ENCODE data around the gene STX18. TPM values are rescaled to one million over a fixed set of nuclear protein-coding genes. Genes with fewer than 3 reads are reported as not detected.

Gene STX18
- total and polyA plus RNA-seq, 2 of the 13 experiments (the other 11 are each of a cell fraction or from before 2014, with no cell fraction given): 23.9 to 37.1 TPM

DNA sequence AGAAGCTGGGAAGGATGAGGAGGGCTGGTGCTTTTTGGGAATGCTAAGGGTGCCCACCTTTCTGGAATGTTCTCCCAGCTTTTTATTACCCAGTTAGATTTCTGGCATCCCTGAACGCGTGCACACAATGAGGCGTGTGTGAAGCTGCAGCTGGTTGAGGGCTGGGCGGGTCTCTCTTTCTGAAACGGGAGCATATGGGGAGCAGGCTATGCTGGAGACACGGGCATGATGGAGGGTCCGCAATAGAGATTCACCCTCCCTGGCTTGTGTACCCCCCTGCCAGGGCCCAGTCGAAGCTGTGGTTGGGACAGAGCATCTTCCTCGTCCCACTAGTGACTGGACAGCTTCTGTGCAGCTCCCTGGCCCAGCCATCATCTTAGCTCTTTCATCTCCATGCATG lies 146.5 kb downstream of the STX18 start:
- WGBS (ENCODE audit: low lambda C conversion rate): 55% methylated on average over 6 of the region's 9 CpGs
- no peaks in the 10 kb centered on the region for H3K79me2 ChIP-seq (ENCODE audit: insufficient read depth, low read length)

More for the DNA sequence above, 146.5 kb downstream of the STX18 start:
- H3K9me3 ChIP-seq (ENCODE audit: low read length): no peaks in the 10 kb centered on the region
- H3K4me2 ChIP-seq (ENCODE audit: low read depth, low read length): no peak overlapping the region
- H3K4me1 ChIP-seq (ENCODE audit: insufficient read depth, low read length): peaks cover 11% of the 10 kb centered on the region; the same call in 1 of the 2 replicates
- intact Hi-C loops (cut with micrococcal nuclease; ENCODE audit: unreplicated experiment) (no loop called here), in situ Hi-C loops (cut with HindIII; ENCODE audit: extremely low pct_ligation_motif_present, low pct_unique_long_range_greater_than_20kb) (no loop called here)
- H3K36me3 ChIP-seq (replicated peaks in 1 of 2; ENCODE audit: control insufficient read depth in 1 of 2, insufficient read depth in 2 of 2, low read length in 2 of 2): no peaks in the 10 kb centered on the region
- peaks cover 3 to 72% of the 10 kb centered on the region in 2 experiments; a peak in 4 of 5 replicates for H3K27me3 ChIP-seq (ENCODE audit: control insufficient read depth in 1 of 2, insufficient read depth in 2 of 2, low read length in 2 of 2)
- TF ChIP-seq, protein P1, sequence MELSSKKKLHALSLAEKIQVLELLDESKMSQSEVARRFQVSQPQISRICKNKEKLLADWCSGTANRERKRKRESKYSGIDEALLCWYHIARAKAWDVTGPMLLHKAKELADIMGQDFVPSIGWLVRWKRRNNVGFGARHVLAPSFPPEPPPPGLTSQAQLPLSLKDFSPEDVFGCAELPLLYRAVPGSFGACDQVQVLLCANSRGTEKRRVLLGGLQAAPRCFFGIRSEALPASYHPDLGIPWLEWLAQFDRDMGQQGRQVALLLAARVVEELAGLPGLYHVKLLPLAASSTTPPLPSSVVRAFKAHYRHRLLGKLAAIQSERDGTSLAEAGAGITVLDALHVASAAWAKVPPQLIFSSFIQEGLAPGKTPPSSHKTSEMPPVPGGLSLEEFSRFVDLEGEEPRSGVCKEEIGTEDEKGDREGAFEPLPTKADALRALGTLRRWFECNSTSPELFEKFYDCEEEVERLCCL (CRISPR knock-in tag; IDR thresholded peaks at IDR 0.05; ENCODE audit: borderline replicate concordance): no peak
- no peak for TF ChIP-seq ZMAT3 (CRISPR knock-in tag; conservative IDR thresholded peaks at IDR 0.05)
- TF ChIP-seq, protein P2, sequence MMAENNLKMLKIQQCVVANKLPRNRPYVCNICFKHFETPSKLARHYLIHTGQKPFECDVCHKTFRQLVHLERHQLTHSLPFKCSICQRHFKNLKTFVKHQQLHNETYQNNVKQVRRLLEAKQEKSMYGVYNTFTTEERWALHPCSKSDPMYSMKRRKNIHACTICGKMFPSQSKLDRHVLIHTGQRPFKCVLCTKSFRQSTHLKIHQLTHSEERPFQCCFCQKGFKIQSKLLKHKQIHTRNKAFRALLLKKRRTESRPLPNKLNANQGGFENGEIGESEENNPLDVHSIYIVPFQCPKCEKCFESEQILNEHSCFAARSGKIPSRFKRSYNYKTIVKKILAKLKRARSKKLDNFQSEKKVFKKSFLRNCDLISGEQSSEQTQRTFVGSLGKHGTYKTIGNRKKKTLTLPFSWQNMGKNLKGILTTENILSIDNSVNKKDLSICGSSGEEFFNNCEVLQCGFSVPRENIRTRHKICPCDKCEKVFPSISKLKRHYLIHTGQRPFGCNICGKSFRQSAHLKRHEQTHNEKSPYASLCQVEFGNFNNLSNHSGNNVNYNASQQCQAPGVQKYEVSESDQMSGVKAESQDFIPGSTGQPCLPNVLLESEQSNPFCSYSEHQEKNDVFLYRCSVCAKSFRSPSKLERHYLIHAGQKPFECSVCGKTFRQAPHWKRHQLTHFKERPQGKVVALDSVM (CRISPR knock-in tag; IDR thresholded peaks at IDR 0.05): no peak
- TF ChIP-seq, protein P3, sequence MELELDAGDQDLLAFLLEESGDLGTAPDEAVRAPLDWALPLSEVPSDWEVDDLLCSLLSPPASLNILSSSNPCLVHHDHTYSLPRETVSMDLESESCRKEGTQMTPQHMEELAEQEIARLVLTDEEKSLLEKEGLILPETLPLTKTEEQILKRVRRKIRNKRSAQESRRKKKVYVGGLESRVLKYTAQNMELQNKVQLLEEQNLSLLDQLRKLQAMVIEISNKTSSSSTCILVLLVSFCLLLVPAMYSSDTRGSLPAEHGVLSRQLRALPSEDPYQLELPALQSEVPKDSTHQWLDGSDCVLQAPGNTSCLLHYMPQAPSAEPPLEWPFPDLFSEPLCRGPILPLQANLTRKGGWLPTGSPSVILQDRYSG (CRISPR knock-in tag; IDR thresholded peaks at IDR 0.05): no peak
- no peak for TF ChIP-seq ZNF264 (CRISPR knock-in tag; IDR thresholded peaks at IDR 0.05)
- TF ChIP-seq, protein P4, sequence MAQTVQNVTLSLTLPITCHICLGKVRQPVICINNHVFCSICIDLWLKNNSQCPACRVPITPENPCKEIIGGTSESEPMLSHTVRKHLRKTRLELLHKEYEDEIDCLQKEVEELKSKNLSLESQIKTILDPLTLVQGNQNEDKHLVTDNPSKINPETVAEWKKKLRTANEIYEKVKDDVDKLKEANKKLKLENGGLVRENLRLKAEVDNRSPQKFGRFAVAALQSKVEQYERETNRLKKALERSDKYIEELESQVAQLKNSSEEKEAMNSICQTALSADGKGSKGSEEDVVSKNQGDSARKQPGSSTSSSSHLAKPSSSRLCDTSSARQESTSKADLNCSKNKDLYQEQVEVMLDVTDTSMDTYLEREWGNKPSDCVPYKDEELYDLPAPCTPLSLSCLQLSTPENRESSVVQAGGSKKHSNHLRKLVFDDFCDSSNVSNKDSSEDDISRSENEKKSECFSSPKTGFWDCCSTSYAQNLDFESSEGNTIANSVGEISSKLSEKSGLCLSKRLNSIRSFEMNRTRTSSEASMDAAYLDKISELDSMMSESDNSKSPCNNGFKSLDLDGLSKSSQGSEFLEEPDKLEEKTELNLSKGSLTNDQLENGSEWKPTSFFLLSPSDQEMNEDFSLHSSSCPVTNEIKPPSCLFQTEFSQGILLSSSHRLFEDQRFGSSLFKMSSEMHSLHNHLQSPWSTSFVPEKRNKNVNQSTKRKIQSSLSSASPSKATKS (CRISPR knock-in tag; IDR thresholded peaks at IDR 0.05): no peak
- H3K27ac ChIP-seq (ENCODE audit: extremely low read length, insufficient read depth, low read length): no peak overlapping the region
- CTCF ChIA-PET (ENCODE audit: low intra/inter-chr PET ratio, low total read pairs): no interaction called here
- BruUV-seq (replicated peaks): no TSS peak
- no peaks in the 10 kb centered on the region for H4K20me1 ChIP-seq (ENCODE audit: insufficient read depth, low read length)
- POLR2A ChIA-PET: no interaction called here
- H2AFZ ChIP-seq (ENCODE audit: low read length): no peak overlapping the region
- FAIRE-seq (no peak), DNase-seq (ENCODE audit: low spot score) (no peak), ATAC-seq (no peak)
- H3K4me3 ChIP-seq (replicated peaks in 1 of 3; ENCODE audit: insufficient read depth in 1 of 3, low read depth in 2 of 3, low read length in 3 of 3): no peak overlapping the region
- H3K9ac ChIP-seq (ENCODE audit: insufficient read depth, low read depth, low read length): no peak overlapping the region

Data from HepG2 (cell line).